ENCODE measurements around the gene GPR25. TPM values are rescaled to one million over a fixed set of nuclear protein-coding genes. Genes with fewer than 3 reads are reported as not detected.

GPR25 gene
- total RNA-seq, 1 experiment from 2014 or later, result not detected

DNA sequence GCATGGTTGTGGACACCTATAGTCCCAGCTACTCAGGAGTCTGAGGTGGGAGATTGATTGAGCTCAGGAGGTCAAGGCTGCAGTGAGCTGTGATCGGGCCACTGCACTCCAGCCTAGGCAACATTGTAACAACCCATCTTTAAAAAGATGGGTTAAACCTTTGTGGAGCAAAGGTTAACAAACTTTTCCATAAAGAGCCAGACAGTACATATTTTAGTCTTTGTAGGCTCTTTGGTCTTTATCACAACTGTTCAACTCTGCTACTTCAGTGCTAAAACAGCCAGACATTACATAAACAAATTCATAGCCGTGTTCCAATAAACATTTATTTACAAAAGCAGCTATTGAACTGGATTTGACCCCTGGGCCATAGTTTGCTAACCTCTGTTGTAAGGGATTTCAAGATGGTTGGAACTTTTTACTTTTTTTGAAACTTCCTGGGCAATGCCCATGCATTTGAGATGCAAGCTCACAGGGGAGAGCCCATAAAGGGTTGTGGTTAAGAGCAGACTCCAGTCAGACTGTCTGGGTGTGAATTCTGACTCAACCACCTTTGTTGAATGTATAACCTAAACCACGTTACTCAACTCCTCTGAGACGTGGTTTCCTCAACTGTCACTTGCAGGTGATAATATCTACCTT lies 32.8 kb downstream of the GPR25 start:
- TF ChIP-seq, protein P1, sequence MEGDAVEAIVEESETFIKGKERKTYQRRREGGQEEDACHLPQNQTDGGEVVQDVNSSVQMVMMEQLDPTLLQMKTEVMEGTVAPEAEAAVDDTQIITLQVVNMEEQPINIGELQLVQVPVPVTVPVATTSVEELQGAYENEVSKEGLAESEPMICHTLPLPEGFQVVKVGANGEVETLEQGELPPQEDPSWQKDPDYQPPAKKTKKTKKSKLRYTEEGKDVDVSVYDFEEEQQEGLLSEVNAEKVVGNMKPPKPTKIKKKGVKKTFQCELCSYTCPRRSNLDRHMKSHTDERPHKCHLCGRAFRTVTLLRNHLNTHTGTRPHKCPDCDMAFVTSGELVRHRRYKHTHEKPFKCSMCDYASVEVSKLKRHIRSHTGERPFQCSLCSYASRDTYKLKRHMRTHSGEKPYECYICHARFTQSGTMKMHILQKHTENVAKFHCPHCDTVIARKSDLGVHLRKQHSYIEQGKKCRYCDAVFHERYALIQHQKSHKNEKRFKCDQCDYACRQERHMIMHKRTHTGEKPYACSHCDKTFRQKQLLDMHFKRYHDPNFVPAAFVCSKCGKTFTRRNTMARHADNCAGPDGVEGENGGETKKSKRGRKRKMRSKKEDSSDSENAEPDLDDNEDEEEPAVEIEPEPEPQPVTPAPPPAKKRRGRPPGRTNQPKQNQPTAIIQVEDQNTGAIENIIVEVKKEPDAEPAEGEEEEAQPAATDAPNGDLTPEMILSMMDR (IDR thresholded peaks at IDR 0.05; ENCODE audit: unreplicated experiment), result no peak
- CTCF ChIA-PET, result interaction anchor here (0.8 to 1.9 kb wide), 3 partner anchors 9 to 112 kb away, joined by 3 to 6 read pairs (median 4); no protein-coding TSS in a partner anchor
- DNase-seq, result no peak
- H3K4me3 Mint-ChIP-seq (ENCODE audit: low read depth, unreplicated experiment), result no peak overlapping the region
- no peaks in the 10 kb centered on the region for H3K9me3 Mint-ChIP-seq (ENCODE audit: low read depth, unreplicated experiment)
- intact Hi-C loops (cut with micrococcal nuclease; ENCODE audit: unreplicated experiment), result no loop called here
- TSS peak; percentile 1 for BruUV-seq (replicated peaks)
- peaks cover 42% of the 10 kb centered on the region for H3K4me1 Mint-ChIP-seq (ENCODE audit: low read depth, unreplicated experiment)
- no peak overlapping the region for H3K27ac Mint-ChIP-seq (ENCODE audit: unreplicated experiment)
- no peaks in the 10 kb centered on the region for H3K27me3 Mint-ChIP-seq (ENCODE audit: unreplicated experiment)
- H3K36me3 Mint-ChIP-seq (ENCODE audit: insufficient read depth, unreplicated experiment), result peaks cover 96% of the 10 kb centered on the region

DNA sequence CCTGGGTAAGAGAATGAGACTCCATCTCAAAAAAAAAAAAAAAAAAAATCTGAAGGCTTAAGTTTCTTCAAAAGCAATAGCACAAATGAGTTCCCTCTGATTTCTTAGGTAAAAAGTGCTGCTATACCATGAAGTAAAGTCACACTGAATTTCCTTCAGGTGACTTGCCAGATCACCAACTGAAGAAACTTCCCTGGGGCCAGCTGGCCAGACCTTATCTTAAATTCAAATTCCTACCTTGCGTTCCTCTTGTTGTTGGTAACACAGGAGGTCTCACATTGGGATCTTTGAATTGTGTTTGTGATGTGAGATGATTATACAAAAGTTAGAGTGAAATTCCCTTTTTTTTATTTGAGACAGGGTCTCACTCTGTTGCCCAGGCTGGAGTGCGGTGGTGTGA lies 33.7 kb downstream of the GPR25 start:
- Mint-ChIP-seq H3K27ac (ENCODE audit: unreplicated experiment) (peak overlapping the region; percentile 56), H3K36me3 (ENCODE audit: insufficient read depth, unreplicated experiment) (peaks cover 96% of the 10 kb centered on the region)
- intact Hi-C loops (cut with micrococcal nuclease; ENCODE audit: unreplicated experiment), result no loop called here

DNA sequence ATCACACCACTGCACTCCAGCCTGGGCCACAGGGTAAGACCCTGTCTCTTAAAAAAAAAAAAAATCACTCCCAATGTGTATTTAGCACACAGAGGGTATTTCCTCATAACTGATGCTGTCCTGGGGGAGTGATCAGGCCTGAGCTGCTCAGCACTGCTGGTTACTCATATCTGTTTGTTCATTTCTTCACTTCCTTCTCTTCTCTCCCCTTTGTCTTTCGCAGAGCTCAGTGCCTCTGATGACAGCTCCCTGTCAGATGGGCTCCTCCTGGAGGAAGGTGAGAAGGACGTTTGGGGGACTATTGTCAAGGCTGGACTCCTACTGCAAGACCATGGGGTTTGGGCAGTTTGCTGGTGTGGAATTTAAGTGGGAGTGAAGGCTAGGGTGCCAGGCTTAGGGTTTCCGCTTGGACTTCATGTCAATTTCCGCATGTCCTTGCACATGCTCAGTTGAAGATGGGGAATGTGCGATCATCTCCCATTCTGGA lies 34.9 kb downstream of the GPR25 start:
- H3K36me3 Mint-ChIP-seq (ENCODE audit: insufficient read depth, unreplicated experiment), result peaks cover 96% of the 10 kb centered on the region

More for the DNA sequence above, 33.7 kb downstream of the GPR25 start:
- Mint-ChIP-seq H3K9me3 (ENCODE audit: low read depth, unreplicated experiment) (no peaks in the 10 kb centered on the region), H3K4me1 (ENCODE audit: low read depth, unreplicated experiment) (peaks cover 33% of the 10 kb centered on the region), H3K27me3 (ENCODE audit: unreplicated experiment) (no peaks in the 10 kb centered on the region), H3K4me3 (ENCODE audit: low read depth, unreplicated experiment) (no peak overlapping the region)
- CTCF ChIA-PET, result interaction anchor here (0.7 to 1.0 kb wide), 2 partner anchors 10 to 15 kb away, joined by 3 read pairs; no protein-coding TSS in a partner anchor
- BruUV-seq (replicated peaks), result no TSS peak
- DNase-seq, result no peak
- TF ChIP-seq, protein P1 (IDR thresholded peaks at IDR 0.05; ENCODE audit: unreplicated experiment), result no peak

DNA sequence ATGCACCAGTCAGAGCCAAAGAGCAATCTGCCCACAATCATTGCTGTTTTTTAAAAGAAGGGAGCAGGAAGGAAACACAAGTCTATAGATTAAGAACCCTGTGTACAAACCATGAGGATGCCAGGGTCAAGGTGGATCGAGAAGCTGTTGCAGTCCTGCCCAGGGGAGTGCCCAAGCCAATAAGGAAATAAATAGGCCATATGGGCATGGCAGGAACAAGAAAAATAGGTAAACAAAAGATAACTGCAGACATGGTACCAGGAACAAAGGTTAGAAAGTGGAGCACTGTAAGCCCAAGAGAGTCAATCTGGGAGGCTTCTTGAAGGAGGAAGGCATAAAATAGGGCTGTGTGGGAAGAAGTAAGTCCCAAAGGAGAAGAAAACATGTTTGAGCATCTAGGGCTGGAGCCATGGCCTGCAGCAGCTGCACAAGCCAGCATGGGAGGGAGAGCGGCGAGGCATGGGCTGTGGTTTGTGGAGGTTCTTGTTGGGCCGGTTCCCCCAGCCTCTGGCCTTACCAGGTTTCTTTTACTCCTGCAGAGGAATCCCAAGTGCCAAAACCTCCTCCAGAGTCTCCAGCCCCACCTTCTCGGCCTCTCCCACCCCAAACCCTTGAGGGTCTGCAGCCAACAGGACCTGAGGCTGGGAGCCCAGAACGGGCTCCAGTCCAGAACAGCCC lies 35.5 kb downstream of the GPR25 start:
- TF ChIP-seq, protein P1 (IDR thresholded peaks at IDR 0.05; ENCODE audit: unreplicated experiment), result no peak
- Mint-ChIP-seq H3K36me3 (ENCODE audit: insufficient read depth, unreplicated experiment) (peaks cover 96% of the 10 kb centered on the region), H3K4me3 (ENCODE audit: low read depth, unreplicated experiment) (peak overlapping the region; percentile 7), H3K27me3 (ENCODE audit: unreplicated experiment) (no peaks in the 10 kb centered on the region), H3K4me1 (ENCODE audit: low read depth, unreplicated experiment) (peaks cover 20% of the 10 kb centered on the region), H3K27ac (ENCODE audit: unreplicated experiment) (peak overlapping the region; percentile 56), H3K9me3 (ENCODE audit: low read depth, unreplicated experiment) (no peaks in the 10 kb centered on the region)
- intact Hi-C loops (cut with micrococcal nuclease; ENCODE audit: unreplicated experiment), result no loop called here
- DNase-seq, result no peak
- CTCF ChIA-PET, result interaction anchor here (0.8 to 1.3 kb wide), 5 partner anchors 12 to 206 kb away, joined by 3 to 9 read pairs (median 4); no protein-coding TSS in a partner anchor
- no TSS peak for BruUV-seq (replicated peaks)

More for the DNA sequence above, 34.9 kb downstream of the GPR25 start:
- CTCF ChIA-PET, result interaction anchor here (1.0 to 1.3 kb wide), 4 partner anchors 11 to 207 kb away, joined by 3 to 9 read pairs (median 4); no protein-coding TSS in a partner anchor
- TF ChIP-seq, protein P1 (IDR thresholded peaks at IDR 0.05; ENCODE audit: unreplicated experiment), result no peak
- intact Hi-C loops (cut with micrococcal nuclease; ENCODE audit: unreplicated experiment), result no loop called here
- H3K9me3 Mint-ChIP-seq (ENCODE audit: low read depth, unreplicated experiment), result no peaks in the 10 kb centered on the region
- no peaks in the 10 kb centered on the region for H3K27me3 Mint-ChIP-seq (ENCODE audit: unreplicated experiment)
- DNase-seq, result no peak
- H3K4me1 Mint-ChIP-seq (ENCODE audit: low read depth, unreplicated experiment), result peaks cover 21% of the 10 kb centered on the region
- H3K27ac Mint-ChIP-seq (ENCODE audit: unreplicated experiment), result peak overlapping the region; percentile 56
- no TSS peak for BruUV-seq (replicated peaks)
- H3K4me3 Mint-ChIP-seq (ENCODE audit: low read depth, unreplicated experiment), result peak overlapping the region; percentile 7

Data from Calu3 (cell line).